HG03565 (cell line): ENCODE data around the gene MXRA7.
A peak's percentile ranks its signal among the peaks of the same experiment; 100 is the strongest.

Experiments
- ATAC-seq: cut with Tn5 transposase; IDR thresholded peaks from one replicate; pipeline ENCODE4 v1.9.1; 2021; ENCODE audit warnings: mild to moderate bottlenecking, moderate library complexity; ENCODE audit not compliant: unreplicated experiment

MXRA7 gene

GRCh38 chr17:76697702-76698465 is 12.9 kb downstream of the MXRA7 start:
- ATAC-seq, result no peak

GRCh38 chr17:76696763-76697701 is 13.7 kb downstream of the MXRA7 start:
- ATAC-seq, result peak; percentile 43

GRCh38 chr17:76695059-76695831 is 15.5 kb downstream of the MXRA7 start:
- no peak for ATAC-seq

- no peak for ATAC-seq
Observed at GRCh38 chr17:76691379-76692191, 19.2 kb downstream of the MXRA7 start.

- no peak for ATAC-seq
Observed at GRCh38 chr17:76690596-76691280, 20.0 kb downstream of the MXRA7 start.

- no peak for ATAC-seq
Observed at GRCh38 chr17:76689859-76690258, 20.9 kb downstream of the MXRA7 start.

- ATAC-seq, result no peak
Observed at GRCh38 chr17:76688165-76688622, 22.6 kb downstream of the MXRA7 start.

- no peak for ATAC-seq
Observed at GRCh38 chr17:76687298-76688164, 23.2 kb downstream of the MXRA7 start.

GRCh38 chr17:76686538-76687297 is 24.0 kb downstream of the MXRA7 start:
- ATAC-seq, result no peak

GRCh38 chr17:76685846-76686245 is 24.9 kb downstream of the MXRA7 start:
- no peak for ATAC-seq

GRCh38 chr17:76685366-76685765 is 25.4 kb downstream of the MXRA7 start:
- ATAC-seq, result no peak

GRCh38 chr17:76684756-76685155 is 26.0 kb downstream of the MXRA7 start:
- no peak for ATAC-seq

- ATAC-seq, result no peak
Observed at GRCh38 chr17:76683921-76684745, 26.6 kb downstream of the MXRA7 start.

GRCh38 chr17:76683011-76683755 is 27.6 kb downstream of the MXRA7 start:
- no peak for ATAC-seq

GRCh38 chr17:76682296-76682695 is 28.5 kb downstream of the MXRA7 start:
- ATAC-seq, result no peak
